Measurements from ENCODE around the gene PIK3C2G. TPM values are rescaled to one million over a fixed set of nuclear protein-coding genes. Genes with fewer than 3 reads are reported as not detected.
A peak's percentile ranks its signal among the peaks of the same experiment; 100 is the strongest.

Gene PIK3C2G
- polyA plus RNA-seq, 3 donors = not detected

GRCh38 chr12:18684430-18684829 is 423.1 kb downstream of the PIK3C2G start:
- H3K4me3 Mint-ChIP-seq = no peak overlapping the region
- peaks cover 22% of the 10 kb centered on the region for H3K4me1 Mint-ChIP-seq
- H3K36me3 Mint-ChIP-seq = no peaks in the 10 kb centered on the region
- WGBS (ENCODE audit: insufficient coverage) = no CpG with 5 or more reads among the region's 1 CpG
- TF ChIP-seq CTCF (IDR thresholded peaks at IDR 0.05) = no peak
- Histone ChIP-seq H3K9ac (ENCODE audit: insufficient read depth, low read length, poor library complexity, severe bottlenecking) (no peak overlapping the region), H3K79me2 (ENCODE audit: insufficient read depth, low read length) (no peaks in the 10 kb centered on the region), H3K9me3 (replicated peaks in 1 of 2; ENCODE audit: control insufficient read depth in 1 of 2, insufficient read depth in 1 of 2, low read length in 2 of 2) (no peaks in the 10 kb centered on the region), H3K27me3 (ENCODE audit: control insufficient read depth in 2 of 2, insufficient read depth in 2 of 2, low read length in 2 of 2) (no peaks in the 10 kb centered on the region), H4K20me1 (ENCODE audit: insufficient read depth, low read length) (no peaks in the 10 kb centered on the region), H3K27ac (ENCODE audit: low read depth in 1 of 2, low read length in 2 of 2) (peak overlapping the region in 1 of 2 donors; percentile 54), H2AFZ (ENCODE audit: insufficient read depth, low read depth, low read length, poor library complexity, severe bottlenecking) (no peak overlapping the region), H3K4me1 (ENCODE audit: control insufficient read depth in 1 of 2, insufficient read depth in 2 of 2, low read length in 2 of 2) (peaks cover 19 to 23% of the 10 kb centered on the region in 2 donors), H3K36me3 (replicated peaks in 1 of 2; ENCODE audit: control insufficient read depth in 1 of 2, insufficient read depth in 2 of 2, low read length in 2 of 2) (no peaks in the 10 kb centered on the region), H3K4me3 (replicated peaks in 1 of 3; ENCODE audit: low read depth in 2 of 3, low read length in 3 of 3) (peak overlapping the region in 1 of 3 experiments; percentile 11), H3K4me2 (replicated peaks; ENCODE audit: extremely low read depth, low read length, poor library complexity, severe bottlenecking) (peak overlapping the region; percentile 63)
- H3K27ac Mint-ChIP-seq = peak overlapping the region; percentile 73 to 93 (median 90)
- intact Hi-C loops (cut with micrococcal nuclease) = no loop called here
- peak; percentile 5 to 56 (median 43) for DNase-seq
- H3K9me3 Mint-ChIP-seq = no peaks in the 10 kb centered on the region
- peaks cover 0 to 2% (median 0%) of the 10 kb centered on the region in 3 donors for H3K27me3 Mint-ChIP-seq (ENCODE audit: low read depth in 3 of 3)

GRCh38 chr12:18689771-18690170 is 428.5 kb downstream of the PIK3C2G start:
- Histone ChIP-seq H3K9me3 (replicated peaks in 1 of 2; ENCODE audit: control insufficient read depth in 1 of 2, insufficient read depth in 1 of 2, low read length in 2 of 2) (no peaks in the 10 kb centered on the region), H3K4me3 (replicated peaks in 1 of 3; ENCODE audit: low read depth in 2 of 3, low read length in 3 of 3) (no peak overlapping the region), H3K4me2 (replicated peaks; ENCODE audit: extremely low read depth, low read length, poor library complexity, severe bottlenecking) (no peak overlapping the region), H2AFZ (ENCODE audit: insufficient read depth, low read depth, low read length, poor library complexity, severe bottlenecking) (no peak overlapping the region), H3K27ac (ENCODE audit: low read depth in 1 of 2, low read length in 2 of 2) (no peak overlapping the region), H4K20me1 (ENCODE audit: insufficient read depth, low read length) (no peaks in the 10 kb centered on the region), H3K79me2 (ENCODE audit: insufficient read depth, low read length) (no peaks in the 10 kb centered on the region), H3K9ac (ENCODE audit: insufficient read depth, low read length, poor library complexity, severe bottlenecking) (no peak overlapping the region), H3K36me3 (replicated peaks in 1 of 2; ENCODE audit: control insufficient read depth in 1 of 2, insufficient read depth in 2 of 2, low read length in 2 of 2) (no peaks in the 10 kb centered on the region), H3K27me3 (ENCODE audit: control insufficient read depth in 2 of 2, insufficient read depth in 2 of 2, low read length in 2 of 2) (no peaks in the 10 kb centered on the region), H3K4me1 (ENCODE audit: control insufficient read depth in 1 of 2, insufficient read depth in 2 of 2, low read length in 2 of 2) (peaks cover 2 to 4% of the 10 kb centered on the region in 2 donors)
- Mint-ChIP-seq H3K27ac (no peak overlapping the region), H3K4me3 (no peak overlapping the region), H3K9me3 (peaks cover 0 to 7% (median 4%) of the 10 kb centered on the region in 7 donors), H3K27me3 (ENCODE audit: low read depth in 3 of 3) (peaks cover 0 to 2% (median 0%) of the 10 kb centered on the region in 3 donors), H3K4me1 (peaks cover 4% of the 10 kb centered on the region), H3K36me3 (no peaks in the 10 kb centered on the region)
- DNase-seq = no peak
- intact Hi-C loops (cut with micrococcal nuclease) = no loop called here
- WGBS (ENCODE audit: insufficient coverage) = 95% methylated on average over 2 of the region's 3 CpGs
- TF ChIP-seq CTCF (IDR thresholded peaks at IDR 0.05) = no peak

All from CD14-positive monocyte (primary cell).